SK-N-SH treated with all-trans-retinoic acid at 6 μM for 48 hours (cell line): ENCODE data around the gene PIP4K2C.
A peak's percentile ranks its signal among the peaks of the same experiment; 100 is the strongest.

Source experiments
- ATAC-seq: fragments of 200-7000 bp; cut with Tn5 transposase; 3 replicates; pipeline ENCODE4 v1.9.1; 2020; ENCODE audit warnings: mild to moderate bottlenecking, moderate library complexity
- ARNTL ChIP-seq: fragments of 450-650 bp; formaldehyde crosslinking; IDR thresholded peaks from 2 replicates; pipeline ENCODE4 v1.5.0; 2020; ENCODE audit warnings: low read depth, mild to moderate bottlenecking, moderate library complexity, borderline replicate concordance
- BACH2 ChIP-seq: fragments of 250-450 bp; sonication (Bioruptor Pico); IDR thresholded peaks from 2 replicates; pipeline ENCODE4 v1.9.0; 2021; ENCODE audit warnings: mild to moderate bottlenecking, borderline replicate concordance
- CREB5 ChIP-seq: fragments of 250-450 bp; sonication (Bioruptor Pico); IDR thresholded peaks from 2 replicates; pipeline ENCODE4 v1.5.1; 2020; ENCODE audit warnings: low read depth, mild to moderate bottlenecking, moderate library complexity
- CSDC2 ChIP-seq: fragments of 250-450 bp; sonication (Bioruptor Pico); IDR thresholded peaks from 2 replicates; pipeline ENCODE4 v1.5.0; 2020; ENCODE audit warnings: mild to moderate bottlenecking, moderate library complexity
- CSRNP3 ChIP-seq: fragments of 250-450 bp; sonication (Bioruptor Pico); IDR thresholded peaks from 2 replicates; pipeline ENCODE4 v1.5.1; 2021; ENCODE audit warnings: mild to moderate bottlenecking, moderate library complexity
- ESRRG ChIP-seq: fragments of 250-450 bp; sonication (Bioruptor Pico); IDR thresholded peaks from 2 replicates; pipeline ENCODE4 v1.6.1; 2021; ENCODE audit warnings: mild to moderate bottlenecking
- GLIS3 ChIP-seq: fragments of 250-450 bp; sonication (Bioruptor Pico); IDR thresholded peaks from 2 replicates; pipeline ENCODE4 v1.5.0; 2020; ENCODE audit warnings: mild to moderate bottlenecking, moderate library complexity
- ISL1 ChIP-seq: fragments of 250-450 bp; sonication (Bioruptor Pico); IDR thresholded peaks from 2 replicates; pipeline ENCODE4 v2.1.2; 2022; ENCODE audit warnings: mild to moderate bottlenecking, moderate library complexity
- PATZ1 ChIP-seq: fragments of 250-450 bp; sonication (Bioruptor Pico); IDR thresholded peaks from 2 replicates; pipeline ENCODE4 v1.8.0; 2020; ENCODE audit warnings: mild to moderate bottlenecking, moderate library complexity, borderline replicate concordance
- POU6F1 ChIP-seq: fragments of 250-450 bp; sonication (Bioruptor Pico); IDR thresholded peaks from 2 replicates; pipeline ENCODE4 v1.8.0; 2021; ENCODE audit warnings: low read depth, mild to moderate bottlenecking, moderate library complexity, borderline replicate concordance
- SNAI2 ChIP-seq: fragments of 250-450 bp; sonication (Bioruptor Pico); IDR thresholded peaks from 2 replicates; pipeline ENCODE4 v1.5.0; 2020; ENCODE audit warnings: mild to moderate bottlenecking, moderate library complexity
- TCF4 ChIP-seq: fragments of 250-450 bp; sonication (Bioruptor Pico); IDR thresholded peaks from 2 replicates; pipeline ENCODE4 v1.8.0; 2021; ENCODE audit warnings: mild to moderate bottlenecking, moderate library complexity, borderline replicate concordance
- TOX ChIP-seq: fragments of 250-450 bp; sonication (Bioruptor Pico); IDR thresholded peaks from 2 replicates; pipeline ENCODE4 v1.8.0; 2021; ENCODE audit warnings: mild to moderate bottlenecking, moderate library complexity, borderline replicate concordance
- TSHZ2 ChIP-seq: fragments of 250-450 bp; sonication (Bioruptor Pico); IDR thresholded peaks from 2 replicates; pipeline ENCODE4 v1.5.0; 2020; ENCODE audit warnings: mild to moderate bottlenecking, moderate library complexity
- ZC3H10 ChIP-seq: fragments of 250-450 bp; sonication (Bioruptor Pico); IDR thresholded peaks from 2 replicates; pipeline ENCODE4 v1.5.1; 2021; ENCODE audit warnings: mild to moderate bottlenecking, moderate library complexity
- ZFP3 ChIP-seq: fragments of 250-450 bp; sonication (Bioruptor Pico); IDR thresholded peaks from 2 replicates; pipeline ENCODE4 v1.5.0; 2020; ENCODE audit warnings: mild to moderate bottlenecking, moderate library complexity
- ZNF565 ChIP-seq: fragments of 450-650 bp; formaldehyde crosslinking; conservative IDR thresholded peaks from 2 replicates; pipeline ENCODE4 v1.5.0; 2020; ENCODE audit warnings: low read depth, mild to moderate bottlenecking, moderate library complexity
- ZNF70 ChIP-seq: fragments of 450-650 bp; formaldehyde crosslinking; IDR thresholded peaks from 2 replicates; pipeline ENCODE4 v1.5.0; 2020; ENCODE audit warnings: mild to moderate bottlenecking, moderate library complexity
- ZNF8 ChIP-seq: fragments of 450-650 bp; formaldehyde crosslinking; IDR thresholded peaks from 2 replicates; pipeline ENCODE4 v1.5.0; 2020; ENCODE audit warnings: mild to moderate bottlenecking, moderate library complexity

Gene PIP4K2C

GRCh38 chr12:57610554-57611107, 19.6 kb downstream of the PIP4K2C start (continued):
- TF ChIP-seq CSRNP3 (CRISPR knock-in tag) (no peak), ZNF70 (CRISPR knock-in tag) (no peak), GLIS3 (no peak), ZNF565 (CRISPR knock-in tag) (no peak), ESRRG (CRISPR knock-in tag) (no peak), ZNF8 (CRISPR knock-in tag) (no peak), ZC3H10 (CRISPR knock-in tag) (no peak), ARNTL (CRISPR knock-in tag) (no peak)

GRCh38 chr12:57611108-57611826, 20.3 kb downstream of the PIP4K2C start, which contains the start of gene ARHGEF25:
TSS of gene ARHGEF25 (plus strand) at chr12:57611435. CDS start at chr12:57611895, 460 bp downstream.
- TF ChIP-seq TSHZ2 (no peak), ISL1 (CRISPR knock-in tag) (no peak), SNAI2 (CRISPR knock-in tag) (no peak), ZNF8 (CRISPR knock-in tag) (no peak), BACH2 (CRISPR knock-in tag) (no peak), CSDC2 (no peak), ARNTL (CRISPR knock-in tag) (no peak), ZFP3 (no peak), TCF4 (CRISPR knock-in tag) (peak; percentile 47; the same call in 1 of the 2 replicates), CREB5 (CRISPR knock-in tag) (no peak), POU6F1 (CRISPR knock-in tag) (no peak), GLIS3 (no peak), ESRRG (CRISPR knock-in tag) (no peak), ZNF70 (CRISPR knock-in tag) (0 out of 2 replicates have a peak, but pooled peaks have one; percentile 23), TOX (CRISPR knock-in tag) (no peak), PATZ1 (CRISPR knock-in tag) (no peak)
- peak; percentile 93 for ATAC-seq
